K562 (cell line): ENCODE results near the gene FAM114A1. TPM values are rescaled to one million over a fixed set of nuclear protein-coding genes. Genes with fewer than 3 reads are reported as not detected.

ENCODE experiments used
- CTCF ChIP-seq, 3 experiments: IDR thresholded peaks in 2 of 3; conservative IDR thresholded peaks in 1 of 3; 2 replicates each; pipeline ENCODE4 v1.5.1; 2011 to 2012; ENCODE audit warnings: low read length in 3 of 3, mild to moderate bottlenecking in 3 of 3, control low read depth in 2 of 3, improper control_type of control experiment in 1 of 3, inconsistent platforms in 1 of 3, low read depth in 1 of 3, mixed read lengths in 1 of 3, moderate library complexity in 1 of 3; ENCODE audit not compliant: insufficient read depth in 2 of 3
- LEF1 ChIP-seq: fragments of 450-650 bp; IDR thresholded peaks from 2 replicates; pipeline ENCODE4 v1.6.1; 2016; ENCODE audit warnings: mild to moderate bottlenecking
- MITF ChIP-seq: IDR thresholded peaks from 2 replicates; pipeline ENCODE4 v1.6.1; 2014; ENCODE audit warnings: antibody characterized with exemption
- POLR2H ChIP-seq: IDR thresholded peaks from 2 replicates; pipeline ENCODE4 v1.6.1; 2016; ENCODE audit warnings: missing genetic modification characterization, low read depth, mild to moderate bottlenecking, control low read depth, missing compliant biosample characterization, moderate library complexity
- REST ChIP-seq, 2 experiments: fragments of 450-650 bp; formaldehyde crosslinking in 1 of 2; IDR thresholded peaks; 2 replicates each; pipeline versions ENCODE4 v1.4.0 to v1.6.1; 2014 to 2020; ENCODE audit warnings: mild to moderate bottlenecking in 2 of 2, borderline replicate concordance in 1 of 2, low read depth in 1 of 2
- SP2 ChIP-seq: IDR thresholded peaks from 2 replicates; pipeline ENCODE4 v1.6.1; 2011; ENCODE audit warnings: mild to moderate bottlenecking, low read depth, low read length, moderate library complexity; ENCODE audit not compliant: poor library complexity, severe bottlenecking; ENCODE audit errors: extremely low read depth
- TAL1 ChIP-seq: fragments of 450-650 bp; IDR thresholded peaks from 2 replicates; pipeline ENCODE4 v1.6.1; 2016; ENCODE audit warnings: mild to moderate bottlenecking
- ZNF584 ChIP-seq: fragments of 200-800 bp; sonication (Bioruptor generic); IDR thresholded peaks from 2 replicates; pipeline ENCODE4 v1.6.1; 2016; ENCODE audit warnings: low read depth, mild to moderate bottlenecking, missing genetic modification characterization, missing compliant biosample characterization
- polyA plus RNA-seq, 8 experiments: library from polyadenylated mRNA; depleted of rRNA in 4 of 8; stranded (reverse) in 5 of 8; unstranded in 3 of 8; fragments of >200 nt; fragmentation: Nextera tagmentation in 2 of 8; fragmentation: Illumina TruSeq in 1 of 8; extraction: Ambion mirVana in 2 of 8; extraction: Trizol in 1 of 8; gene quantifications; 2 replicates each; pipeline versions ENCODE4 v1.2.1 to v1.2.3, GENCODE V29; 2011 to 2014; ENCODE audit warnings: inconsistent platforms in 1 of 8, missing spikeins in 1 of 8
- total RNA-seq, 7 experiments: library from RNA; depleted of rRNA in 6 of 7; stranded (reverse); fragments of >200 nt in 6 of 7; fragmentation: Illumina TruSeq in 2 of 7; extraction: Trizol in 2 of 7; gene quantifications; 2 replicates each; pipeline versions ENCODE4 v1.2.1 to v1.2.3, GENCODE V29; 2011 to 2021; ENCODE audit warnings: low replicate concordance in 1 of 7

FAM114A1 gene
- total and polyA plus RNA-seq, 9 of the 15 experiments (the other 6 are each of a cell fraction or from before 2014, with no cell fraction given) = 1.8 to 12.0 (median 4.3) TPM

- TF ChIP-seq TAL1 (no peak), SP2 (no peak), REST (IDR thresholded peaks at IDR 0.05; ENCODE audit: borderline replicate concordance) (peak; percentile 62), REST (CRISPR knock-in tag; IDR thresholded peaks at IDR 0.05; ENCODE audit: low read depth) (no peak), MITF (no peak), CTCF (IDR thresholded peaks at IDR 0.05 in 2 of 3, conservative IDR thresholded peaks at IDR 0.05 in 1 of 3; ENCODE audit: insufficient read depth in 2 of 3, low read depth in 1 of 3, low read length in 3 of 3) (peak in 2 of 3 experiments; percentile 14 to 58; a peak in 2 of 6 replicates), ZNF584 (no peak), POLR2H (tag) (peak; percentile 29; the same call in 1 of the 2 replicates), LEF1 (no peak)
Observed at GRCh38 chr4:38902695-38903094, 35.1 kb downstream of the FAM114A1 start (continued).
